ENCODE data around the gene CRBN. TPM values are rescaled to one million over a fixed set of nuclear protein-coding genes. Genes with fewer than 3 reads are reported as not detected.

Gene CRBN
- polyA plus RNA-seq, 1 experiment: 15.7 TPM

GRCh38 chr3:3189102-3189727 lies 9.7 kb upstream of the CRBN start:
- ChIA-PET POLR2A (no interaction called here), CTCF (interaction anchor here (1.0 kb wide), 1 partner anchor 10 kb away, joined by 3 read pairs; no protein-coding TSS in a partner anchor)
- no peak for DNase-seq (ENCODE audit: low read depth)
- Histone ChIP-seq H3K36me3 (ENCODE audit: control insufficient read depth, insufficient read depth, low read length) (no peaks in the 10 kb centered on the region), H3K27me3 (ENCODE audit: control insufficient read depth, insufficient read depth, low read length) (no peaks in the 10 kb centered on the region), H3K4me3 (ENCODE audit: low read depth, low read length) (no peak overlapping the region)
- no peak for TF ChIP-seq CTCF (IDR thresholded peaks at IDR 0.05; ENCODE audit: insufficient read depth, low read depth, low read length)

- POLR2A ChIA-PET: no interaction called here
- TF ChIP-seq CTCF (IDR thresholded peaks at IDR 0.05; ENCODE audit: insufficient read depth, low read depth, low read length): no peak
- no peak for DNase-seq (ENCODE audit: low read depth)
- Histone ChIP-seq H3K27me3 (ENCODE audit: control insufficient read depth, insufficient read depth, low read length) (no peaks in the 10 kb centered on the region), H3K36me3 (ENCODE audit: control insufficient read depth, insufficient read depth, low read length) (no peaks in the 10 kb centered on the region), H3K4me3 (ENCODE audit: low read depth, low read length) (no peak overlapping the region)
- CTCF ChIA-PET: no interaction called here
Measured at GRCh38 chr3:3184876-3185275, 5.4 kb upstream of the CRBN start.

- no peaks in the 10 kb centered on the region for H3K36me3 ChIP-seq (ENCODE audit: control insufficient read depth, insufficient read depth, low read length)
- ChIA-PET POLR2A (no interaction called here), CTCF (interaction anchor here (1.7 kb wide), 1 partner anchor 8 kb away, joined by 8 read pairs; no protein-coding TSS in a partner anchor)
- no peaks in the 10 kb centered on the region for H3K27me3 ChIP-seq (ENCODE audit: control insufficient read depth, insufficient read depth, low read length)
- no peak for DNase-seq (ENCODE audit: low read depth)
- TF ChIP-seq CTCF (IDR thresholded peaks at IDR 0.05; ENCODE audit: insufficient read depth, low read depth, low read length): no peak
- no peak overlapping the region for H3K4me3 ChIP-seq (ENCODE audit: low read depth, low read length)
Measured at GRCh38 chr3:3180456-3180855, 965 bp upstream of the CRBN start.

GRCh38 chr3:3178498-3179328 lies 778 bp downstream of the CRBN start:
- Histone ChIP-seq H3K36me3 (ENCODE audit: control insufficient read depth, insufficient read depth, low read length) (no peaks in the 10 kb centered on the region), H3K4me3 (ENCODE audit: low read depth, low read length) (peak overlapping the region; percentile 97), H3K27me3 (ENCODE audit: control insufficient read depth, insufficient read depth, low read length) (no peaks in the 10 kb centered on the region)
- DNase-seq (ENCODE audit: low read depth): no peak
- no peak for TF ChIP-seq CTCF (IDR thresholded peaks at IDR 0.05; ENCODE audit: insufficient read depth, low read depth, low read length)
- POLR2A ChIA-PET: no interaction called here
- CTCF ChIA-PET: interaction anchor here (0.7 to 1.1 kb wide), 9 partner anchors 8 to 49 kb away, joined by 3 to 4 read pairs (median 3); no protein-coding TSS in a partner anchor

- Histone ChIP-seq H3K36me3 (ENCODE audit: control insufficient read depth, insufficient read depth, low read length) (no peaks in the 10 kb centered on the region), H3K4me3 (ENCODE audit: low read depth, low read length) (no peak overlapping the region; the same call in 1 of the 2 replicates), H3K27me3 (ENCODE audit: control insufficient read depth, insufficient read depth, low read length) (no peaks in the 10 kb centered on the region)
- TF ChIP-seq CTCF (IDR thresholded peaks at IDR 0.05; ENCODE audit: insufficient read depth, low read depth, low read length): no peak
- ChIA-PET CTCF (interaction anchor here (0.8 to 1.1 kb wide), 3 partner anchors 9 to 18 kb away, joined by 3 read pairs; no protein-coding TSS in a partner anchor), POLR2A (no interaction called here)
- no peak for DNase-seq (ENCODE audit: low read depth)
Measured at GRCh38 chr3:3177861-3178497, 1.5 kb downstream of the CRBN start.

Measured in BJ (cell line).